Stimulated activated CD4-positive, alpha-beta T cell treated with anti-CD3 and anti-CD28 coated beads, Interleukin-15, amount 100 ng/mL, for 1 hour (primary cell): Measurements from ENCODE around the gene PRSS12.
"Not testable (repeated sequence)": the region's sequence is repeated elsewhere in the genome, so short reads cannot be mapped to it uniquely, and the experiment has no call there.

Experiments
- DNase-seq, 2 donors: peaks; one replicate each; pipeline ENCODE4 v3.0.0-alpha.2; 2020; ENCODE audit warnings: low read depth in 1 of 2, low spot score in 1 of 2

PRSS12 gene

DNA sequence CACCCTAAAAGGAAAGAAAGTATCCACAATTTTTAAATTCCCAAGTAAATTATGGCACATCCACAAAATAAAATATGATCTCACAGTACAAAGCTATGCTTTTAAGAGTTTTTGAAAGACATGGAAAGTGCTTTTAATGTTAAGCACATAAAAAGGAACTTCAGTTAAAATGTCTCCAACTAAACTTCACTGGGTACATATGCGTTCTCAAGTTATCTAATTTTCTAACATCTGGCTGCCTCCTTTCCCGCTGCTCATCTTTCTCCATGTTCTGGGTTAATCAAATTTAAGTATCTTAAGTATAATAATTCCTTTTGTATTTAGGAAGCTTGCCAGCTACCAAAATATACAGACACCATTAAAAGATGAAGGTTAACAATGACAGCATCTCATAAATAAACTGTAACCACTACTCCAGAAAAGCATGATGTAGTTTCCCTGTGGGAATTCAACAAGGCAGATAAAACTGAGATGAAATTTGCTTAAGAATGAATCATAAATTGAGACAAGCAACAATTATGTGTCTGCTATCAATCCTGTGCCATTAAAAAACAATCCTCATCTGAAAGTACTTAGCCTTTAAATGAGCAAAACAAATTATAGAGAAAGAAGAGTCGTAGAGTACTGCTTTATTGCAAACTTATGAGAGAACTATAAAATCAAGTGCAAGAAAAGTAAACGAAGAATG is 25.1 kb downstream of the PRSS12 start:
- DNase-seq, result no peak

DNA sequence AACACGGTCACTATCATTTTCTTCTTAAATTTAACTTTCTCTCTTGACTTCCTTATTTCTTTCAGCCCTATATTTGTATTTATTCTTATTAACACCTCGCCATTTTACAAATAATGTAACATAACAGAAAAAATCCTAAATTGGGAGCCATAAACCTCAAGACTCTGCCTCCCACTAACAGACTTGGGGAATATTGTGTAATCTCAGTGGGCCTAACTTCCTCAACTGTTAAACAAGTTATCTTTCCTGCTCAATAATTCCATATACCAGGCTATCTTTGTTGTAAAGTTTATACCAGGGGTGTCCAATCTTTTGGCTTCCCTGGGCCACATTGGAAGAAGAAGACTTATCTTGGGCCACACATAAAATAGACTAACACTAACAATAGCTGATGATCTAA is 26.2 kb downstream of the PRSS12 start:
- no peak for DNase-seq

DNA sequence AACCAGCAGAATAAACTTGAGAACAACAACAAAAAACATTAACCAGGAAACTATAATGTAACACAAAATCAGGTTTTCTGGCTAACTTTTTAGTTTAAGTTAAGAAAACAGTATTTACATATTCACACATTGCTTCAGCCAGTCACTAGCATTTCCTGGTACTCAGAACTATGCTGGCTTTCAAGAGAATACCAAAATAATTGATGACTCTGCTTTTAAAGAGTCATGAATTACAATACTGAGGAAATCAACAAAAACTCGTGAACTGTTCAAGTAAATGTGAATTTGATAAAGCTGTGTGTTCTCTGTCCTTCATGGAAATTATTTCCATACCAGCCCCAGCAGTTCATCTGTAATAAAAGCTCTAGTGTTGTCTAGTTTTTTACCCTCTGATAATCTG is 27.4 kb downstream of the PRSS12 start:
- no peak for DNase-seq

DNA sequence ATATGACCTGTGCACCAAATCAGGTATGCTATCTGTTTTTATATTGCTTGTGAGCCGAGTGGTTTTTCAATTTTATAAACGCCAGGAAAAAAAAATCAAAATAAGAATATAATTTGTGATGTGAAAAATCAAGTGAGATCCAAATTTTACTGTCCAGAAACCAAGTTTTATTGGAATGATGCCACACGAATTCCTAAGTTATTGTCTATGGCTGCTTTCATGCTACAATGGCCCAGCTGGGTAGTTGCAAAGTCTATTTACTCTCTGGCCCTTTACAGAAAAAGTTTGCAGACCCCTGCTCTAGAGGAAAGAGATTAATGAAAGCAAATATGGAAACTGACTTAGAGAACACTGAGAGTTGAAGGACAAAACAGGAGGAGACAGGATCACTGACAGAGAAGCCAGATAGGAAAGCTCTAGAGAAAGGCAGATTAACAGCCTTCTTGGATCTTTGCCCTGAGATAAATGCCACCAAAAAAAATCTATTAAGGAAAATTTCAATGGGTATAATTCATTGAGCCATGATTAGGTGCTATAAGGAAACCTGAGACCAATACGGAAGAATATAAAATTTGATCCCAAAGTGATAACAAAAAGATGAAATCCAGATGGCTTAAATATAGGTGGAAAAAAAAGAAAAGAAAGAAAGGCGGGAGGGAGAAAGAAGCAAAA is 29.8 kb downstream of the PRSS12 start:
- DNase-seq, result no peak

DNA sequence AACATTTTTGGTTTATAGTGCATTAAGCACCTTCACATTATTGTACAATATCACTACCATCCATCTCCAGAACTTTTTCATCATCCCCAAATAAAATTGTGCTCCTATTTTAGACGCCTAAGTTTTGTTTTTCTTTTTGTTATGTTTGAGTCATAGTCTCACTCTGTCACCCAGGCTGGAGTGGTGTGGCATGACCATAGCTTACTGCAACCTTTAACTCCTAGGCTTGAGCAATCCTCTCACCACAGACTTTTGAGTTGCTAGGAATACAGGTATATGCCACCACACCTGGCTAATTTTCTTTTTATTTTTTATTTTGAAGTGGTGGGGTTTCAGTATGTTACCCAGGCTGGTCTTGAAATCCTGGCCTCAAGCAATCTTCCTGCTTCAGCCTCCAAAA is 33.9 kb downstream of the PRSS12 start:
- DNase-seq, result no peak

GRCh38 chr4:118317691-118318090 is 35.1 kb downstream of the PRSS12 start:
- DNase-seq, result no peak

GRCh38 chr4:118314221-118314620 is 38.6 kb downstream of the PRSS12 start:
- no peak for DNase-seq

DNA sequence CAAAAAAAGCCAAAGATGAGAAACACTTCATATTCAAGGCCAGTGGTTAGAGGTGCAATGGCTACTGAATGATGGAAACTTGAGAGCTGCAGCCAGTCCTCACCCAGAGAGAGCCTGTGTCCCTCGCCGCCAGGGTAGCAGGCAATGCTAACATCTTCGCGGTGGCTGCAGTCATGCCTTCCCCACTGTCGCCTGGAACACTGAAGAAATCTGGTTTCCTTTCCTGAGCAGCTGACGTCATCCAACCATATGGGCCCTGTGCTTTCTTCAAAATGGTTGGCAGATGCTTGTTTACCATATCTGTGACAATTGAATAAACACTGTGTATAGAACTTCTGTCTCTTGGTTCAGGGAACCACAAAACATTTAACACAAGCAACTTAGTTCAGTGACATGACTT is 39.7 kb downstream of the PRSS12 start:
- no peak for DNase-seq

- no peak for DNase-seq
Observed at GRCh38 chr4:118308306-118309030, 44.3 kb downstream of the PRSS12 start.

DNA sequence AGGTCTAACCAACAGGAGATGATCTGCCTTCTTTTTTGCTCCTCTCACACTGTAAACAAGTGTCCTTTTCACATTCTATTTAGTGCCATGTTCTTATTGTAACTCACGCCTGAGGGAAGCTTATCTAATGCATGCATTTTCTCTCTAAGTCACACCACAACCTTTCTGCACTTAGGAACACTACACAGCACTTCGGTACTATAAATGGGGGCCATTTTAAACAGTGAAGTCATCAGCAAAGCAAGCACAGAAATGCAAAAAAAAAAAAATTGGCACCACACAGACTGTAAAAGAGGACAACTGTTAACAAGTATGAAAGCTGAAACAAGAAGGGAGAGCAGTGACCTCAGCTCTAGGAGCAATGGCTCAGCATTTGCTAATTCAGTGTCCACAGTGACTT is 45.2 kb downstream of the PRSS12 start:
- no peak for DNase-seq

DNA sequence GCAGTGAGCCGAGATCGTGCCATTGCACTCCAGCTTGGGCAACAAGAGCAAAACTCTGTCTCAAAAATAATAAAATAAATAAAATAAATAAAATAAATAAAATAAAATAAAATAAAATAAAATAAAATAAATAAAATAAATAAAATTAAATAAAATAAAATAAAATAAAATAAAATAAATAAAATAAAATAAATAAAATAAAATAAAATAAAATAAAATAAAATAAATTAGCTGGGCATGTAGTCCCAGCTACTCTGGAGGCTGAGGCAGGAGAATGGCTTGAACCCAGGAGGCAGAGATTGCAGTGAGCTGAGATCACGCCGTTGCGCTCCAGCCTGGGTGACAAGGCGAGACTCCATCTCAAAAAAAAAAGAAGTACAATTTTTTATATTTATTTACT is 53.2 kb downstream of the PRSS12 start:
- DNase-seq, result not testable (repeated sequence)

- no peak for DNase-seq
Observed at GRCh38 chr4:118296729-118297128, 56.1 kb downstream of the PRSS12 start.

DNA sequence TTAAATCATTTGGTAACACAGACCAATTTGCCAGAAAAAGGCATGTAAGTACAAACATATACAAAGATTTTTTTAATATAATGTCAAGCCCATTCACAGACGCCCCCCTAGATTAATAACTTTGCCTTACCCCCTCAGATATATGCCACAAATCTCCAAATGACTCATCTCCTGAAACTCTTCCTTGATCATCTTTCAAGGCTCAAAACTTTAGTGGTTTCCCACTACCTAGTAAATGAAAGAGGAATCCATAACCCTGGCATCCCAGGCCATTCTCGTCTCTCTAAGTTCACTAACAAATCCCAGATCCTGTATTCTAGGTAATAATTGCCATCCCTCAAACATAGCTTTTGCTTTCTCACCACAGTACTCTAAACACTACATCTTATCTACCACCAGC is 61.9 kb downstream of the PRSS12 start:
- no peak for DNase-seq

DNA sequence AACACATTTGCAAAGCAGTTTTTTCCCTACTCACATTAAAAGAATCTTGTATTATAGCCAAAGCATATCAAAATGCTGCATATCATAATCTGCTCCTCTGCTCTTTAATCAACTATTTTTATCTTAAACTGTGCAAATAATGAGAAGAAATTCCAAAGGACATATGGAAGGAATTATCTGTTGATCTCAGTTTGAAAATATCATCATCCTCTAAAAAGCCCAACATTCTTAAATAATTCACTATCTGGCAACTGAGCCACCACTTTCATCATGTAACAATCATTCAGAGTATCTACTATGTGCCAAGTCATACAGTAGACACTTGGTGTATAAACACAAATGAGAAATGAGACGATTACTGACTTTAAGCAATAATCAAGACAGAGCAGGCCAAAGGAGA is 63.0 kb downstream of the PRSS12 start:
- DNase-seq, result no peak

DNA sequence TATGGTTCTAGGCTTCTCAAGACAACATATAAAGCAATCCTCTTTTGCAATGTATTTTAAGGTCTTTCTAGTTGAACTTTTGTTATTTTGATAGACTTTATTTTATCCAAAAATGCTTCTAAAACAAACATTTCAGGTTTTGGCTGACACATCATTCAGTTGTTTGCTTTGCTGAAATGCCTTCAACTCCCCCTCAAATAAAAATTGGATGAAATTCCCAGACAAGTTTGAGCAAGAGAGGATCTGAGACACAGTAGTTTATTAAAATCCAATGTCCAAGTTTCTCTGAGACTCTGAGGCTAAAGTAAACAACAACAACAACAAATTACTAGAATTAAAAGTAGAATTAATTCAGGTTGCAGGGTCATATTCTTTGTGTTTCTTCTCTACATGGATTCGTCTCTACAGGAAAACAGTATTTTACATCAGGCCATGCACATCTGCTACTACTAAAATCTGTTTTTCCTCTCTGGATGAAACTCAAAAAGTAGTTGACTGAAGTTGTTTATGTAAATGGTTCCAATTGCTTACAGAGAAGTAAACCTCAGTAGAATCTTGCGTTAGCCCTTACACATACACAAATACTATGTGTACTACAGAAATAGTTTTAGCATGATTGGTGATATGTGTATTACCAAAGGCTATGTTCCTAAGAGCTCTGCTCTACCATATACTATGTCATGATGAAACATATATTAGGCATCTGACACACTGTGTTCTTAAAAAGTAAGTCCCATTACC is 64.9 kb downstream of the PRSS12 start:
- no peak for DNase-seq

DNA sequence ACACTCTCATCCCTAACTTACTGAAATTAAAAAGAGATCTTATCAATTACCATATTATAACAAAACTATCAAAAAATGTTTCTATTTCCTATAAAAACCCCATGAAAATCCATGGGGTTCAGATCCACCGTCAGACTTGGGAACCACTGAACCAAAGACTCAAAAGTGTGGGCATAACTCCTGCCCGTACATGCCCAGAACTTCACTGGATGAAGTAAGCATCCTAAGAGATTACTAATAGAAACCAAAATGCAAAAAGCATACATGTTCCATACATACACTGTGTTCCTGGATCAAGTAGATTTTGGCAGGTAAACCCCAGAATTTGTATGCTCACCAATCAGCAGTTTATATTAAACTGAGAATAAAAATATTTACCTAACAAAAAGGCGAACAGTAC is 66.1 kb downstream of the PRSS12 start:
- DNase-seq, result no peak

- DNase-seq, result no peak
Observed at GRCh38 chr4:118285931-118286330, 66.9 kb downstream of the PRSS12 start.

GRCh38 chr4:118284169-118284568 is 68.6 kb downstream of the PRSS12 start:
- no peak for DNase-seq

GRCh38 chr4:118282692-118283091 is 70.1 kb downstream of the PRSS12 start:
- no peak for DNase-seq

DNA sequence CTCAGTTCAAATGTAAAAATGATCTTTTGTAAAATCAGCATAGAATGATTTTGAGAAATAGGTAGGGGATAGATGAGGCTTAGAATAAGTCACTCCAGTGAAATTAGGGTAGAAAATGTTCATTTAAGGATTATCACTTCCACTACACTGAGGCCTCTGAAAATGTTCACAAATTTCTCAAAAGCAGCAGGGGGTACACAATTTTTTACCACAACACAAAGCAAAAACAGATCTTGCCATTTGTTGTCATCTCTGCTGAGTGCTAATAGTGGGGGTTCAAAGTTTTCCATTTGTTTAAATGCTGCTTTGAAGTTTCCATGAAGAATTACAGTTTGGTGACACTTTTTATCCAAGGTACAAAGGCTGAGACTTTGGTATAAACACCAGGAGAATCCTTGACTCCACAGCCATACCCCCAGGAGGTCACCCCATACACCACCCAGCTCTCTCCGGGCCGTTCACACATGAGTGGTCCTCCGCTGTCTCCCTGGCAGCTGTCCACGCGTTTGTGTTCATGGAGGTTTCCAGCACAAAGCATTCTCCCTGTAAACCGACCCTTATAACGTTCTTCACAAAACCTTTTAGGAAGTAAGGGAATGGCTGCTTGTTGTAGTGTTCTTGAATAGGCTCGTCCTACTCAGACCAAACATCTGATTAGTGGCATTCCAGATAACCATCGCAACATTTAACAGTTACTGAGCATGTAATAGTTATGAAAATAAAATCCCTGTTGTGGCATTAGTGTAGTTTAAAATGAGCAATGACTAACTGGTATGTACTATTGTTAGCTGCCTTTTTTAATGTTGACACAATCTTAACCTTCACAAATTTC is 71.0 kb downstream of the PRSS12 start:
- DNase-seq, result no peak
